Neural cell (in vitro differentiated cells): ENCODE results near the gene RIPK3. TPM values are rescaled to one million over a fixed set of nuclear protein-coding genes. Genes with fewer than 3 reads are reported as not detected.

Experiments
- H2AFZ ChIP-seq: fragments of 200-600, 300-800 bp; sonication (generic), shearing (Covaris generic); 2 replicates; pipeline ENCODE4 v1.6.0; 2014; ENCODE audit warnings: low read depth, mild to moderate bottlenecking, antibody characterized with exemption, low read length, moderate library complexity
- H3F3A ChIP-seq: fragments of 200-600 bp; shearing (Covaris generic); 2 replicates; pipeline ENCODE4 v1.6.1; 2016; ENCODE audit warnings: mild to moderate bottlenecking, moderate library complexity, mixed read lengths, antibody characterized with exemption, low read length; ENCODE audit not compliant: insufficient read depth, poor library complexity, severe bottlenecking
- H3K27ac ChIP-seq: fragments of 200-600, 300-800 bp; sonication (generic), shearing (Covaris generic); 2 replicates; pipeline ENCODE4 v1.5.1; 2014; ENCODE audit warnings: mild to moderate bottlenecking, low read length, moderate library complexity
- H3K27me3 ChIP-seq: fragments of 300-800, 200-600 bp; sonication (generic), shearing (Covaris generic); 2 replicates; pipeline ENCODE4 v1.6.0; 2014; ENCODE audit warnings: mild to moderate bottlenecking, low read depth, low read length, moderate library complexity; ENCODE audit not compliant: insufficient read depth
- H3K36me3 ChIP-seq: fragments of 300-800, 200-600 bp; sonication (generic), shearing (Covaris generic); 2 replicates; pipeline ENCODE4 v1.5.1; 2014; ENCODE audit warnings: mild to moderate bottlenecking, antibody characterized with exemption, low read length, moderate library complexity; ENCODE audit not compliant: insufficient read depth
- H3K4me2 ChIP-seq: fragments of 300-800, 200-600 bp; sonication (generic), shearing (Covaris generic); 2 replicates; pipeline ENCODE4 v1.6.0; 2014; ENCODE audit warnings: mild to moderate bottlenecking, low read length
- H3K4me3 ChIP-seq: fragments of 300-800, 200-600 bp; sonication (generic), shearing (Covaris generic); 2 replicates; pipeline ENCODE4 v1.5.1; 2014; ENCODE audit warnings: mild to moderate bottlenecking, low read length, moderate library complexity
- H3K79me2 ChIP-seq: fragments of 200-600 bp; shearing (Covaris generic); replicated peaks from 2 replicates; pipeline ENCODE4 v1.6.0; 2014; ENCODE audit warnings: mild to moderate bottlenecking, low read length, moderate library complexity; ENCODE audit not compliant: insufficient read depth
- H3K9ac ChIP-seq: fragments of 300-800, 200-600 bp; sonication (generic), shearing (Covaris generic); 2 replicates; pipeline ENCODE4 v1.6.1; 2016; ENCODE audit warnings: mild to moderate bottlenecking, low read length, mixed read lengths
- H3K9me2 ChIP-seq: fragments of 200-600 bp; shearing (Covaris generic); 2 replicates; pipeline ENCODE4 v1.6.1; 2016; ENCODE audit warnings: mild to moderate bottlenecking, low read length, mixed read lengths; ENCODE audit not compliant: insufficient read depth
- H3K9me3 ChIP-seq: fragments of 200-600, 300-800 bp; sonication (generic), shearing (Covaris generic); 2 replicates; pipeline ENCODE4 v1.6.1; 2016; ENCODE audit warnings: mild to moderate bottlenecking, mixed run types, low read length, moderate library complexity, mixed read lengths
- H4K20me1 ChIP-seq: fragments of 200-600 bp; shearing (Covaris generic); 2 replicates; pipeline ENCODE4 v1.6.1; 2016; ENCODE audit warnings: mild to moderate bottlenecking, mixed run types; ENCODE audit not compliant: insufficient read depth
- EP300 ChIP-seq: fragments of 450-650 bp; conservative IDR thresholded peaks from 2 replicates; pipeline ENCODE4 v1.6.1; 2014; ENCODE audit warnings: antibody characterized with exemption, mild to moderate bottlenecking, moderate library complexity; ENCODE audit not compliant: poor library complexity, severe bottlenecking
- EZH2 ChIP-seq: fragments of 200-600, 300-800 bp; shearing (Covaris generic), sonication (generic); IDR thresholded peaks from 2 replicates; pipeline ENCODE4 v1.6.1; 2014; ENCODE audit warnings: antibody characterized with exemption, low read length, borderline replicate concordance, mild to moderate bottlenecking; ENCODE audit not compliant: insufficient read depth, poor library complexity, severe bottlenecking
- MXI1 ChIP-seq: fragments of 450-650 bp; conservative IDR thresholded peaks from 2 replicates; pipeline ENCODE4 v1.6.1; 2014; ENCODE audit warnings: antibody characterized with exemption, mild to moderate bottlenecking; ENCODE audit not compliant: poor library complexity, severe bottlenecking
- POLR2AphosphoS5 ChIP-seq: IDR thresholded peaks from 2 replicates; pipeline ENCODE4 v1.6.1; 2012
- RAD21 ChIP-seq: fragments of 450-650 bp; conservative IDR thresholded peaks from 2 replicates; pipeline ENCODE4 v1.6.1; 2014; ENCODE audit warnings: antibody characterized with exemption, mild to moderate bottlenecking, moderate library complexity
- SMC3 ChIP-seq: fragments of 450-650 bp; conservative IDR thresholded peaks from 2 replicates; pipeline ENCODE4 v1.6.1; 2014; ENCODE audit warnings: antibody characterized with exemption, mild to moderate bottlenecking, moderate library complexity; ENCODE audit not compliant: poor library complexity
- TAF1 ChIP-seq: IDR thresholded peaks from 2 replicates; pipeline ENCODE4 v1.6.1; 2012; ENCODE audit warnings: low read depth
- polyA plus RNA-seq: library from polyadenylated mRNA; depleted of rRNA; stranded (reverse); fragments of >200 nt; gene quantifications from 2 replicates; pipeline ENCODE4 v1.2.3, GENCODE V29; 2014
- TF ChIP-seq, protein P1 (sequence below): fragments of 450-650 bp; IDR thresholded peaks from 2 replicates; pipeline ENCODE4 v1.5.1; 2014; ENCODE audit warnings: antibody characterized with exemption, mild to moderate bottlenecking, moderate library complexity; ENCODE audit not compliant: poor library complexity, severe bottlenecking
- TF ChIP-seq, protein P2 (sequence below): IDR thresholded peaks from 2 replicates; pipeline ENCODE4 v1.6.1; 2012; ENCODE audit warnings: borderline replicate concordance

RIPK3 gene
- polyA plus RNA-seq, 1 donor from 2014 or later: not detected

DNA sequence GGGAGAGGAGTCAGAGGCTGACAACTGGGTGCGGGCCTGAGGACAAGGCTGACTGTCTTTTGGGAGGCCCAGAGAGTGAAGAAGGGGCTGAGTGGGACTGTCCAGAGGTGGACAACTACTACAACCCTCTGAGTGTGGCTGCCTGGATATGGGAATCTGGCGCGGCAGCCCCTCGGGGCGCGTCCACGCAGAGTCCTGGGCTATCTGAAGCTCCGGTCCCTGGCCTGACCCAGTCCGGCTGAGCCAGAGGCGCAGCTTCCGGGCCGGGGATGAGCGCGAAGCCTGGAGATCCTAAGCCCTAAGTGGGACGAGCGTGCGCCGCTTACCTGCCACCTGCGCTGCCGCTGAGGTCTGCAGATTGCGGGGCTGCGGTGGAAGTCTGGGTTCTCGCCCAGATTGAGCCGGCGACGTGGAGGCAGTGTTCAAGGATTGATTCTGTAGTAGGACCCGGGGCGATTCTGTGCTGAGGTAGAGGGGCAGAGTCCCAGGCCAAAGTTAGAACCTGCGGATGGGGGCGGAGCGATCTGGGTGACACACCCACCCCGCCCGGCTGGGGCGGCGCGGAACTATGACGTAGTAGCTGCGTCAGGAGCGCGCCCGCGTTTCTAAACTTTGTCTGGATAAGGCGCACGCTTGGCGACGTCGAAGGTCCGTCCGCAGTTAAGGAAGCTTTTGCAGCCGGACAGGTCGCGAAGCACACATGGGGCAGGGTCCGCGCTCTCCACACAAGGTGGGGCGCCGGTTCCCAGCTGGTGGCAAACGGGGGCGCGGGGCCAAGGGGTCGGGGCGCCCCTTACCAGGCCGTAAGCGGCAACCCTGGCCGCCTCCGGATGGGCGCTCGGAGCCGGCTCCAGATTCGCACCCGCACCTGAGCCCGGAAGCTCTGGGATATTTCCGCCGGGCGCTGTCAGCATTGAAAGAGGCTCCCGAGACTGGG is 40.3 kb downstream of the RIPK3 start, which contains the start of the genes DHRS1 and NOP9:
TSS of gene DHRS1 (minus strand) at position 526 of the 937 bp plus-strand sequence. CDS start 674 bp downstream, outside the sequence.
TSS of gene NOP9 (plus strand) at position 596 of the 937 bp plus-strand sequence. CDS start at position 701, 105 bp downstream.
- Histone ChIP-seq H3F3A (no peaks in the 10 kb centered on the region), H3K36me3 (no peaks in the 10 kb centered on the region), H3K9me2 (no peaks in the 10 kb centered on the region), H3K79me2 (no peaks in the 10 kb centered on the region), H3K4me2 (peak within 1 kb of the TSS; percentile 95), H2AFZ (peak within 1 kb of the TSS; percentile 91), H3K27me3 (no peaks in the 10 kb centered on the region), H3K9me3 (no peaks in the 10 kb centered on the region), H3K9ac (peak within 1 kb of the TSS; percentile 70), H4K20me1 (no peaks in the 10 kb centered on the region), H3K4me3 (peak within 1 kb of the TSS; percentile 97), H3K27ac (peak within 1 kb of the TSS; percentile 42)
- TF ChIP-seq EP300: peak; percentile 40
- TF ChIP-seq, protein P1, sequence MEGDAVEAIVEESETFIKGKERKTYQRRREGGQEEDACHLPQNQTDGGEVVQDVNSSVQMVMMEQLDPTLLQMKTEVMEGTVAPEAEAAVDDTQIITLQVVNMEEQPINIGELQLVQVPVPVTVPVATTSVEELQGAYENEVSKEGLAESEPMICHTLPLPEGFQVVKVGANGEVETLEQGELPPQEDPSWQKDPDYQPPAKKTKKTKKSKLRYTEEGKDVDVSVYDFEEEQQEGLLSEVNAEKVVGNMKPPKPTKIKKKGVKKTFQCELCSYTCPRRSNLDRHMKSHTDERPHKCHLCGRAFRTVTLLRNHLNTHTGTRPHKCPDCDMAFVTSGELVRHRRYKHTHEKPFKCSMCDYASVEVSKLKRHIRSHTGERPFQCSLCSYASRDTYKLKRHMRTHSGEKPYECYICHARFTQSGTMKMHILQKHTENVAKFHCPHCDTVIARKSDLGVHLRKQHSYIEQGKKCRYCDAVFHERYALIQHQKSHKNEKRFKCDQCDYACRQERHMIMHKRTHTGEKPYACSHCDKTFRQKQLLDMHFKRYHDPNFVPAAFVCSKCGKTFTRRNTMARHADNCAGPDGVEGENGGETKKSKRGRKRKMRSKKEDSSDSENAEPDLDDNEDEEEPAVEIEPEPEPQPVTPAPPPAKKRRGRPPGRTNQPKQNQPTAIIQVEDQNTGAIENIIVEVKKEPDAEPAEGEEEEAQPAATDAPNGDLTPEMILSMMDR: no peak
- TF ChIP-seq, protein P2, sequence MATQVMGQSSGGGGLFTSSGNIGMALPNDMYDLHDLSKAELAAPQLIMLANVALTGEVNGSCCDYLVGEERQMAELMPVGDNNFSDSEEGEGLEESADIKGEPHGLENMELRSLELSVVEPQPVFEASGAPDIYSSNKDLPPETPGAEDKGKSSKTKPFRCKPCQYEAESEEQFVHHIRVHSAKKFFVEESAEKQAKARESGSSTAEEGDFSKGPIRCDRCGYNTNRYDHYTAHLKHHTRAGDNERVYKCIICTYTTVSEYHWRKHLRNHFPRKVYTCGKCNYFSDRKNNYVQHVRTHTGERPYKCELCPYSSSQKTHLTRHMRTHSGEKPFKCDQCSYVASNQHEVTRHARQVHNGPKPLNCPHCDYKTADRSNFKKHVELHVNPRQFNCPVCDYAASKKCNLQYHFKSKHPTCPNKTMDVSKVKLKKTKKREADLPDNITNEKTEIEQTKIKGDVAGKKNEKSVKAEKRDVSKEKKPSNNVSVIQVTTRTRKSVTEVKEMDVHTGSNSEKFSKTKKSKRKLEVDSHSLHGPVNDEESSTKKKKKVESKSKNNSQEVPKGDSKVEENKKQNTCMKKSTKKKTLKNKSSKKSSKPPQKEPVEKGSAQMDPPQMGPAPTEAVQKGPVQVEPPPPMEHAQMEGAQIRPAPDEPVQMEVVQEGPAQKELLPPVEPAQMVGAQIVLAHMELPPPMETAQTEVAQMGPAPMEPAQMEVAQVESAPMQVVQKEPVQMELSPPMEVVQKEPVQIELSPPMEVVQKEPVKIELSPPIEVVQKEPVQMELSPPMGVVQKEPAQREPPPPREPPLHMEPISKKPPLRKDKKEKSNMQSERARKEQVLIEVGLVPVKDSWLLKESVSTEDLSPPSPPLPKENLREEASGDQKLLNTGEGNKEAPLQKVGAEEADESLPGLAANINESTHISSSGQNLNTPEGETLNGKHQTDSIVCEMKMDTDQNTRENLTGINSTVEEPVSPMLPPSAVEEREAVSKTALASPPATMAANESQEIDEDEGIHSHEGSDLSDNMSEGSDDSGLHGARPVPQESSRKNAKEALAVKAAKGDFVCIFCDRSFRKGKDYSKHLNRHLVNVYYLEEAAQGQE: no peak
- TF ChIP-seq SMC3: no peak
- TF ChIP-seq EZH2: no peak
- peak; percentile 81 for TF ChIP-seq POLR2AphosphoS5
- TF ChIP-seq MXI1: peak; percentile 97
- TF ChIP-seq TAF1: no peak

DNA sequence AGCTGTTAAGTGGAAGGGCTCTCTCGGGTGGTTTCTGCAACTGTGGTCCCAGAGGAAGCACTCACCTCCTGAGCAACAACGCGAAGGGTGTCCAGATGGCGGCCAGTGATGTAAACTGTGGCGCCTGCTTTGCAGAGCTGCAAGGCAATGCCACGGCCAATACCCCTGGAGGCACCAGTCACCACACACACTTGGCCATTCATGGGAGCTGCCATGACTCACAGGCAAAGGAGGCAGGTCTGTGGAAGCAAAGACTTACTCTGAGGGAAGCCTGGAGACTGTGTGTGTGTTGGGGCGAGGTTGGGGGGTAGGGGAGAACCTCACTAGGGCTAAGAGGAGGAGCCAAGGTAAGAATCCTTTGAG is 40.9 kb downstream of the RIPK3 start:
- no peaks in the 10 kb centered on the region for H3K9me2 ChIP-seq
- peak overlapping the region; percentile 70 for H3K9ac ChIP-seq
- H3K79me2 ChIP-seq: no peaks in the 10 kb centered on the region
- H3K27ac ChIP-seq: no peak overlapping the region
- H3K9me3 ChIP-seq: no peaks in the 10 kb centered on the region
- H3K27me3 ChIP-seq: no peaks in the 10 kb centered on the region
- TF ChIP-seq EZH2 (no peak), RAD21 (no peak), EP300 (no peak), POLR2AphosphoS5 (no peak), MXI1 (no peak), SMC3 (no peak), TAF1 (no peak)
- TF ChIP-seq, protein P2: no peak
- TF ChIP-seq, protein P1: no peak
- no peaks in the 10 kb centered on the region for H3F3A ChIP-seq
- peak overlapping the region; percentile 95 for H3K4me2 ChIP-seq
- peak overlapping the region; percentile 91 for H2AFZ ChIP-seq
- no peaks in the 10 kb centered on the region for H3K36me3 ChIP-seq
- no peaks in the 10 kb centered on the region for H4K20me1 ChIP-seq
- peak overlapping the region; percentile 97 for H3K4me3 ChIP-seq
